ENCODE data around the gene MXD4. TPM values are rescaled to one million over a fixed set of nuclear protein-coding genes. Genes with fewer than 3 reads are reported as not detected.

The MXD4 gene
- total RNA-seq, 5 donors from 2014 or later (not counting 1 experiment from before 2014, with no cell fraction given): 57.0 to 125 (median 78.2) TPM

DNA sequence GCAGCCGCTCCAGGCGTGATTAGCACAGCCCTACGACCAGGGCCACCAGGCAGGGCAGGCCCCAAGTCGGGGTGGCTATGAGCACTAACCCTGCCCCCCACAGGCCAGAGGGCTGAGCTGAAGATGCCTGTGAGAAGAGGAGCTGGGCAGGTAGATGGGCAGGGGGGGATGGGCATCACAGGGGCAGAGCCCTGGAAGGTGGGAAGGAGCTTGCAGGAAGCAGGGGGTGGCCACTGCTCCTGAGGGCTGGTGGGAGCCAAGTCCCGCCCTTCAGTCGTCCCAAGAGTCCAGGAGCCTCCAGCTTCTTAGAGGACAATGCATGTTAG is 7.3 kb upstream of the MXD4 start:
- Histone ChIP-seq H3K4me1 (ENCODE audit: control insufficient read depth in 1 of 2, extremely low read depth in 1 of 2, insufficient read depth in 2 of 2, low read length in 2 of 2) (peaks cover 0 to 3% of the 10 kb centered on the region in 2 experiments), H3K36me3 (ENCODE audit: control insufficient read depth in 2 of 2, extremely low read depth in 1 of 2, insufficient read depth in 1 of 2, low read length in 1 of 2) (peaks cover 0 to 9% of the 10 kb centered on the region in 2 donors), H3K27ac (ENCODE audit: low read length) (no peak overlapping the region), H3K9me3 (no peaks in the 10 kb centered on the region), H3K4me3 (ENCODE audit: control insufficient read depth in 1 of 2, extremely low read depth in 1 of 2, low read length in 1 of 2) (no peak overlapping the region), H3K27me3 (replicated peaks in 1 of 2; ENCODE audit: control insufficient read depth in 2 of 2, extremely low read depth in 1 of 2, insufficient read depth in 2 of 2, low read length in 1 of 2) (no peaks in the 10 kb centered on the region)
- Mint-ChIP-seq H3K27ac (no peak overlapping the region), H3K27me3 (no peaks in the 10 kb centered on the region), H3K36me3 (peaks cover 9% of the 10 kb centered on the region), H3K4me3 (no peak overlapping the region), H3K4me1 (peaks cover 0 to 3% (median 0%) of the 10 kb centered on the region in 3 donors), H3K9me3 (no peaks in the 10 kb centered on the region)
- CTCF ChIA-PET: no interaction called here
- WGBS (ENCODE audit: insufficient coverage): 96% methylated on average over 5 of the region's 6 CpGs
- no peak for ATAC-seq (replicated peaks in 1 of 4)
- no peak for DNase-seq
- POLR2A ChIA-PET: no interaction called here

DNA sequence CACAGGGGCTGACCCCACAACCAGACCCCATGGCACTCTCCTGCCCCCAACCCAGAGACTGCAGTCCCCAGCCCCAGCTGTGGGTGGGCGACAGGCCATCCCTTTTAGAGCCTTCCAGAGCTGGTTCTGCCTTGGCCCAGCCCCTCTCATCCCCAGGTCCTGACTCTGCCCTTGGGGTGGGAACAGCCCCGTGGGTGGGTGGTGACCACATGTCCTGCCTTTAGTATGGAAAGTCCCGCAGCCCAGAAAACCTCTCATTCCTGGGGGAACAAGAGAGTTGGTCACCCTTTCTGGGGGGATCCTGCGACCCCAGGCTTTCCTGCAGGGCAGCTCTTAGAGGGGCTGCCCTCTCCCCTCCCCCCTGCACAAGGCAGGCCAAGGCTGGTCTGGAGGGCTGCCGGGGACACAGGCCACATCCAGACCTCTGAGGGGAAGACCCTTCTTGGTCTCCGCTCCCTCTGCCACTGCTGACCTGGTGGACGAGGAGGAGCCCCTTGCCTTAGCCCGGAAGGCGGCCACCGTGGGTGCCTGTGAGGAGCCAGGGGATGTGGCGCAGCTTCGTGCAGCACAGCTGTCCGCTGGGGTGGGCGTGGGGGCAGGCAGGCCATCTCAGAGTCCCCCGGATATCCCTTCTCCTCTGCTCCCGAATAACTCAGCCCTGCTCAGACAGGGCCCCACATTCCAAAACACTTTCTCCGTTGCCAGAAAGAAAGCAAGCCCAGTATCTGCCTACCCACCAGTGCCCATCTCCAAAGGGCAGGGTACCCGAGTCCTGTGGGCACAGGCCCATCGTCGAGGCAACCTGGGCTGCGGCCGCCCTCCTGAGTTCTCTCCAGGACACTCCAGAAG is 6.7 kb upstream of the MXD4 start:
- Mint-ChIP-seq H3K27ac (no peak overlapping the region), H3K36me3 (peaks cover 7% of the 10 kb centered on the region), H3K9me3 (no peaks in the 10 kb centered on the region), H3K4me3 (no peak overlapping the region), H3K4me1 (peaks cover 0 to 4% (median 1%) of the 10 kb centered on the region in 3 donors), H3K27me3 (no peaks in the 10 kb centered on the region)
- H3K27me3 ChIP-seq (replicated peaks in 1 of 2; ENCODE audit: control insufficient read depth in 2 of 2, extremely low read depth in 1 of 2, insufficient read depth in 2 of 2, low read length in 1 of 2): no peaks in the 10 kb centered on the region
- H3K36me3 ChIP-seq (ENCODE audit: control insufficient read depth in 2 of 2, extremely low read depth in 1 of 2, insufficient read depth in 1 of 2, low read length in 1 of 2): peaks cover 0 to 9% of the 10 kb centered on the region in 2 donors
- DNase-seq (no peak), ATAC-seq (replicated peaks in 1 of 4) (no peak)
- 83% methylated on average over 16 of the region's 22 CpGs for WGBS (ENCODE audit: insufficient coverage)
- no peaks in the 10 kb centered on the region for H3K9me3 ChIP-seq
- ChIA-PET CTCF (no interaction called here), POLR2A (no interaction called here)
- peaks cover 0 to 6% of the 10 kb centered on the region in 2 experiments for H3K4me1 ChIP-seq (ENCODE audit: control insufficient read depth in 1 of 2, extremely low read depth in 1 of 2, insufficient read depth in 2 of 2, low read length in 2 of 2)
- no peak overlapping the region for H3K4me3 ChIP-seq (ENCODE audit: control insufficient read depth in 1 of 2, extremely low read depth in 1 of 2, low read length in 1 of 2)
- no peak overlapping the region for H3K27ac ChIP-seq (ENCODE audit: low read length)

DNA sequence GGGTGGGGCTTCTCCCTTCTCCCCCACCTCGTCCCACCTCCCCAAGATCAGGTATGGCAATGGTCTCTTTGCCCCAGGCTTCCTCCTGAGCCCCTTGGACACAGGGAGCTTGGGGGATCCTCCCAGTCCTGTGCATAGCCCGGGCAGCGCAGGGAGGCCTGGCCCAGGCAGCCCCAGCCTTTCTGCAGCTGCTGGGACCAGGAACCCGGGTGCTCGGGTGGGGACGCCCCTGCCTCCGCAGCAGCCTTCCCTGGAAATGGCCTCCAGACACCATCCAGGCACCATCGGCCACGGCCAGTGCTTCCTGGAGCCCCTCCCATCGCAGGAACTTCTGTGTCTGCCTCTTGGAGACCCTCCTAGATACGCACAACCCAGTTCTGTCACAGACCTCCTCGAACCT is 5.9 kb upstream of the MXD4 start:
- POLR2A ChIA-PET: no interaction called here
- no peak for DNase-seq

DNA sequence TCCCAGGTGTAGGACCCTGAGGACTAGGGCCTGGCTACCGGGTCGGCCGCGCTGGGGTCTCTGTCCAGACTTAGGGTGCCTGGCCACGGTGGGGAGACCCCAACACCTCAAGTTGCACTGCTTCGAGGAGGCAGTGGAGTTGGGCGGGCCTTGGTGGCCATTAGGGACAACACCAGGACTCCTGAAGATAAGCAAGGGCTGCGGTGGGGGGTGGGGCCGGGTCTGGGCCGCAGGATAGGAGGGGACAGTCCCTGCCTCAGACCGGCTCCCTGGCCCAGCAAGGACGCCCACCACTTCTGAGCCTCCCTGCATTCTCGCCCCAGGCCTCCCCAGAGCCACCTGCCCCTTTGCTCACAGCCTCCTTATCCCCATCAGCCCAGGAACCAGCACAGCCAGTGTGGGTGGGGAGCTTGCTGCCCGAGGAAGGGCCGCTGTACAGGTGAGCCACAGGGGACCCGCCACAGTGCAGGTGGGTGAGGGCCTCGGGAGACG is 5.5 kb upstream of the MXD4 start:
- ChIA-PET CTCF (interaction anchor here in 1 of 2 donors (0.6 kb wide), 1 partner anchor 27 kb away, joined by 3 read pairs; no protein-coding TSS in a partner anchor), POLR2A (no interaction called here)
- H3K4me1 Mint-ChIP-seq: peaks cover 0 to 6% (median 5%) of the 10 kb centered on the region in 3 donors
- no peaks in the 10 kb centered on the region for H3K27me3 ChIP-seq (replicated peaks in 1 of 2; ENCODE audit: control insufficient read depth in 2 of 2, extremely low read depth in 1 of 2, insufficient read depth in 2 of 2, low read length in 1 of 2)
- peaks cover 0 to 6% of the 10 kb centered on the region in 2 donors for H3K36me3 ChIP-seq (ENCODE audit: control insufficient read depth in 2 of 2, extremely low read depth in 1 of 2, insufficient read depth in 1 of 2, low read length in 1 of 2)
- DNase-seq (no peak), ATAC-seq (replicated peaks in 1 of 4) (no peak)
- H3K27ac ChIP-seq (ENCODE audit: low read length): no peak overlapping the region
- H3K9me3 Mint-ChIP-seq: no peaks in the 10 kb centered on the region
- H3K4me3 Mint-ChIP-seq: no peak overlapping the region
- no peak overlapping the region for H3K4me3 ChIP-seq (ENCODE audit: control insufficient read depth in 1 of 2, extremely low read depth in 1 of 2, low read length in 1 of 2)
- H3K9me3 ChIP-seq: no peaks in the 10 kb centered on the region
- H3K27me3 Mint-ChIP-seq: no peaks in the 10 kb centered on the region
- H3K4me1 ChIP-seq (ENCODE audit: control insufficient read depth in 1 of 2, extremely low read depth in 1 of 2, insufficient read depth in 2 of 2, low read length in 2 of 2): peaks cover 0 to 14% of the 10 kb centered on the region in 2 experiments
- H3K27ac Mint-ChIP-seq: no peak overlapping the region
- WGBS (ENCODE audit: insufficient coverage): 91% methylated on average over 11 of the region's 18 CpGs
- H3K36me3 Mint-ChIP-seq: peaks cover 3% of the 10 kb centered on the region

More for the DNA sequence above, 5.9 kb upstream of the MXD4 start:
- no peak overlapping the region for H3K4me3 ChIP-seq (ENCODE audit: control insufficient read depth in 1 of 2, extremely low read depth in 1 of 2, low read length in 1 of 2)
- no peaks in the 10 kb centered on the region for H3K27me3 ChIP-seq (replicated peaks in 1 of 2; ENCODE audit: control insufficient read depth in 2 of 2, extremely low read depth in 1 of 2, insufficient read depth in 2 of 2, low read length in 1 of 2)
- H3K36me3 ChIP-seq (ENCODE audit: control insufficient read depth in 2 of 2, extremely low read depth in 1 of 2, insufficient read depth in 1 of 2, low read length in 1 of 2): peaks cover 0 to 9% of the 10 kb centered on the region in 2 donors
- no peaks in the 10 kb centered on the region for H3K9me3 ChIP-seq
- ATAC-seq (replicated peaks in 1 of 4): no peak
- H3K27me3 Mint-ChIP-seq: no peaks in the 10 kb centered on the region
- peaks cover 0 to 8% (median 6%) of the 10 kb centered on the region in 3 donors for H3K4me1 Mint-ChIP-seq
- H3K9me3 Mint-ChIP-seq: no peaks in the 10 kb centered on the region
- H3K27ac Mint-ChIP-seq: no peak overlapping the region
- H3K27ac ChIP-seq (ENCODE audit: low read length): no peak overlapping the region
- H3K36me3 Mint-ChIP-seq: peaks cover 5% of the 10 kb centered on the region
- no peak overlapping the region for H3K4me3 Mint-ChIP-seq
- 91% methylated on average over 7 of the region's 12 CpGs for WGBS (ENCODE audit: insufficient coverage)
- peaks cover 0 to 11% of the 10 kb centered on the region in 2 experiments for H3K4me1 ChIP-seq (ENCODE audit: control insufficient read depth in 1 of 2, extremely low read depth in 1 of 2, insufficient read depth in 2 of 2, low read length in 2 of 2)
- CTCF ChIA-PET: interaction anchor here in 1 of 2 donors (0.6 kb wide), 1 partner anchor 26 kb away, joined by 3 read pairs; no protein-coding TSS in a partner anchor

DNA sequence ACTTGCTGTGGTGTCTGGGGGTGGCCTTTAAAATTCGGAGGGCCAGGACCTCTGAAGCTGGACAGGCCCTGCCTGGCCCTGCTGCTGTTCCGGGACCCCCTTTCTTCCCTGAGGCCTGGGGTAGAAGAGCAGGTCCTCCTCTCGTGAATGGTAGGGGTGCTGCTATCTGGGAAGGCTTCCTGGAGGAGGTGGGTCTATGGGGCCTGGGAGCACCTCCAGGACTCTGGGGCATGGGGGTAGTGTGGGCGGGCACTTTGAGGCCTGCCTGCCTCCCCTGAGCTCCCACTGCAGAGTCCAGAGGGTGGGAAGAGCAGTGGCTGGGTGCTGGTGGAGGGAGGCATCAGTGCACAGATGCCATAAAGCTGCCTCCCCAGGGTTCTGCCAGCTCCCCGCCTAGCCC is 4.9 kb upstream of the MXD4 start:
- Histone ChIP-seq H3K27me3 (replicated peaks in 1 of 2; ENCODE audit: control insufficient read depth in 2 of 2, extremely low read depth in 1 of 2, insufficient read depth in 2 of 2, low read length in 1 of 2) (no peaks in the 10 kb centered on the region), H3K4me1 (ENCODE audit: control insufficient read depth in 1 of 2, extremely low read depth in 1 of 2, insufficient read depth in 2 of 2, low read length in 2 of 2) (peaks cover 0 to 14% of the 10 kb centered on the region in 2 experiments), H3K36me3 (ENCODE audit: control insufficient read depth in 2 of 2, extremely low read depth in 1 of 2, insufficient read depth in 1 of 2, low read length in 1 of 2) (peaks cover 0 to 5% of the 10 kb centered on the region in 2 donors), H3K27ac (ENCODE audit: low read length) (no peak overlapping the region), H3K4me3 (ENCODE audit: control insufficient read depth in 1 of 2, extremely low read depth in 1 of 2, low read length in 1 of 2) (no peak overlapping the region), H3K9me3 (no peaks in the 10 kb centered on the region)
- Mint-ChIP-seq H3K4me3 (no peak overlapping the region), H3K9me3 (no peaks in the 10 kb centered on the region), H3K4me1 (peaks cover 0 to 6% (median 5%) of the 10 kb centered on the region in 3 donors), H3K27me3 (no peaks in the 10 kb centered on the region), H3K36me3 (peaks cover 2% of the 10 kb centered on the region), H3K27ac (no peak overlapping the region)
- DNase-seq (no peak), ATAC-seq (replicated peaks in 1 of 4) (no peak)
- ChIA-PET CTCF (no interaction called here), POLR2A (no interaction called here)
- WGBS (ENCODE audit: insufficient coverage): 82% methylated on average over 2 of the region's 5 CpGs

DNA sequence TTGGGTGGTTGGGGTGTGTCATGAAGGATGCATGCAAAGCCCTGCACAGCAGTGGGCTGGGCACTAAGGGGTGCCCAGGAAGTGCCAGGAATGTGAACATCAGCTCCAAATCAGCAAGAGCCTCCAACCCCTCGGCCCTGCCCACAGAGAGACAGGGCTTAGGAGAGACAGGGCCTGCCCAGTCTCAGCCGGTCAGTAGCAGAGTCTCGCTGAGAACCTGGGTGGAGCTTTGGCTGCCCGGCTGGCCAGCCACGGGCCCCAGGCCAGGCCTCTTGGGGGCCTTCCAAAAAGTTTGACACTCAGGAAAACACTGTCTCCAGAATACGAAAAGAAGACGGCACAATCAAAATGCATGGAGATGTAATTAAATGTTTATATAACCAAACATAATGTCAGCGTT is 4.3 kb upstream of the MXD4 start:
- no peaks in the 10 kb centered on the region for H3K9me3 Mint-ChIP-seq
- DNase-seq (no peak), ATAC-seq (replicated peaks in 1 of 4) (no peak)
- H3K9me3 ChIP-seq: no peaks in the 10 kb centered on the region
- no peaks in the 10 kb centered on the region for H3K27me3 ChIP-seq (replicated peaks in 1 of 2; ENCODE audit: control insufficient read depth in 2 of 2, extremely low read depth in 1 of 2, insufficient read depth in 2 of 2, low read length in 1 of 2)
- peaks cover 0 to 6% (median 5%) of the 10 kb centered on the region in 3 donors for H3K4me1 Mint-ChIP-seq
- CTCF ChIA-PET: no interaction called here
- H3K36me3 Mint-ChIP-seq: peaks cover 2% of the 10 kb centered on the region
- H3K27me3 Mint-ChIP-seq: no peaks in the 10 kb centered on the region
- H3K4me3 ChIP-seq (ENCODE audit: control insufficient read depth in 1 of 2, extremely low read depth in 1 of 2, low read length in 1 of 2): no peak overlapping the region
- no peak overlapping the region for H3K4me3 Mint-ChIP-seq
- POLR2A ChIA-PET: no interaction called here
- H3K27ac ChIP-seq (ENCODE audit: low read length): no peak overlapping the region
- H3K36me3 ChIP-seq (ENCODE audit: control insufficient read depth in 2 of 2, extremely low read depth in 1 of 2, insufficient read depth in 1 of 2, low read length in 1 of 2): peaks cover 0 to under 1% of the 10 kb centered on the region in 2 donors
- 92% methylated on average over 3 of the region's 8 CpGs for WGBS (ENCODE audit: insufficient coverage)
- H3K27ac Mint-ChIP-seq: no peak overlapping the region
- peaks cover 0 to 14% of the 10 kb centered on the region in 2 experiments for H3K4me1 ChIP-seq (ENCODE audit: control insufficient read depth in 1 of 2, extremely low read depth in 1 of 2, insufficient read depth in 2 of 2, low read length in 2 of 2)
